LNCAP (cell line): Measurements from ENCODE around the gene FKBP1A.

Source experiments
- CTCF ChIP-seq: fragments of 450-650 bp; IDR thresholded peaks from 2 replicates; pipeline ENCODE4 v1.5.1; 2017; ENCODE audit warnings: mild to moderate bottlenecking

Gene FKBP1A

GRCh38 chr20:1389703-1390580 lies 2.9 kb downstream of the FKBP1A start:
- TF ChIP-seq CTCF: no peak

- TF ChIP-seq CTCF: no peak
Measured at GRCh38 chr20:1388741-1389483, 3.9 kb downstream of the FKBP1A start.

GRCh38 chr20:1388253-1388652 lies 4.6 kb downstream of the FKBP1A start:
- no peak for TF ChIP-seq CTCF

GRCh38 chr20:1386323-1386722 lies 6.5 kb downstream of the FKBP1A start:
- no peak for TF ChIP-seq CTCF

- TF ChIP-seq CTCF: no peak
Measured at GRCh38 chr20:1383623-1384404, 9.0 kb downstream of the FKBP1A start.

GRCh38 chr20:1382670-1383069 lies 10.2 kb downstream of the FKBP1A start:
- no peak for TF ChIP-seq CTCF

- no peak for TF ChIP-seq CTCF
Measured at GRCh38 chr20:1381753-1382591, 10.9 kb downstream of the FKBP1A start.
